ENCODE results near the gene DCAF5.
"Not testable (repeated sequence)": the region's sequence is repeated elsewhere in the genome, so short reads cannot be mapped to it uniquely, and the experiment has no call there.

The DCAF5 gene, protein sequence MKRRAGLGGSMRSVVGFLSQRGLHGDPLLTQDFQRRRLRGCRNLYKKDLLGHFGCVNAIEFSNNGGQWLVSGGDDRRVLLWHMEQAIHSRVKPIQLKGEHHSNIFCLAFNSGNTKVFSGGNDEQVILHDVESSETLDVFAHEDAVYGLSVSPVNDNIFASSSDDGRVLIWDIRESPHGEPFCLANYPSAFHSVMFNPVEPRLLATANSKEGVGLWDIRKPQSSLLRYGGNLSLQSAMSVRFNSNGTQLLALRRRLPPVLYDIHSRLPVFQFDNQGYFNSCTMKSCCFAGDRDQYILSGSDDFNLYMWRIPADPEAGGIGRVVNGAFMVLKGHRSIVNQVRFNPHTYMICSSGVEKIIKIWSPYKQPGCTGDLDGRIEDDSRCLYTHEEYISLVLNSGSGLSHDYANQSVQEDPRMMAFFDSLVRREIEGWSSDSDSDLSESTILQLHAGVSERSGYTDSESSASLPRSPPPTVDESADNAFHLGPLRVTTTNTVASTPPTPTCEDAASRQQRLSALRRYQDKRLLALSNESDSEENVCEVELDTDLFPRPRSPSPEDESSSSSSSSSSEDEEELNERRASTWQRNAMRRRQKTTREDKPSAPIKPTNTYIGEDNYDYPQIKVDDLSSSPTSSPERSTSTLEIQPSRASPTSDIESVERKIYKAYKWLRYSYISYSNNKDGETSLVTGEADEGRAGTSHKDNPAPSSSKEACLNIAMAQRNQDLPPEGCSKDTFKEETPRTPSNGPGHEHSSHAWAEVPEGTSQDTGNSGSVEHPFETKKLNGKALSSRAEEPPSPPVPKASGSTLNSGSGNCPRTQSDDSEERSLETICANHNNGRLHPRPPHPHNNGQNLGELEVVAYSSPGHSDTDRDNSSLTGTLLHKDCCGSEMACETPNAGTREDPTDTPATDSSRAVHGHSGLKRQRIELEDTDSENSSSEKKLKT

GRCh38 chr14:69152902-69153151 is at the start of gene DCAF5:
TSS of gene DCAF5 (minus strand) at chr14:69153119. CDS start at chr14:69152978, 141 bp downstream.
- H3K36me3 ChIP-seq (ENCODE audit: insufficient read depth, low read length): no peaks in the 10 kb centered on the region
- no peaks in the 10 kb centered on the region for H3K4me1 ChIP-seq (ENCODE audit: insufficient read depth, low read length)
- H3K9me3 ChIP-seq (ENCODE audit: control insufficient read depth, insufficient read depth, low read length): no peaks in the 10 kb centered on the region
- H3K9ac ChIP-seq (ENCODE audit: low read depth, low read length): peak within 1 kb of the TSS; percentile 76

DNA sequence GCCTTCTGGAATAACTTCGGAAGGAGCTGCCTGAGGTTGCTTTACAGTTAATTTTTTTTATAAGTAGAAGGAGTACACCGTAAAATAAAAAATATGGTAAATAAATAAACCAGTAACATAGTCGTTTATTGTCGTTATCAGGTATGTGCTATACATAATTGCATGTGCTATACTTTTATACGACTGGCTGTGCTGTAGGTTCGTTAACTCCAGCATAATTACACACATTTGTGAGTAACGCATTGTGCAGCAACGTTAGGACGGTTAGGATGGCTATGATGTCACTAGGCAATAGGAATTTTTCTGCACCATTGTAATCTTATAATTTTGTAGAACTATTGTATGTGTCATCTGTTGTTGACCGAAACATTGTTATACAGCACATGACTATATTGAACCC is 46.9 kb upstream of the DCAF5 start:
- Histone ChIP-seq H3K4me1 (ENCODE audit: insufficient read depth, low read length) (no peaks in the 10 kb centered on the region), H3K36me3 (ENCODE audit: insufficient read depth, low read length) (no peaks in the 10 kb centered on the region), H3K9ac (ENCODE audit: low read depth, low read length) (no peak overlapping the region), H3K9me3 (ENCODE audit: control insufficient read depth, insufficient read depth, low read length) (no peaks in the 10 kb centered on the region)

- H3K9ac ChIP-seq (ENCODE audit: low read depth, low read length): no peak overlapping the region
- H3K9me3 ChIP-seq (ENCODE audit: control insufficient read depth, insufficient read depth, low read length): no peaks in the 10 kb centered on the region
- no peaks in the 10 kb centered on the region for H3K36me3 ChIP-seq (ENCODE audit: insufficient read depth, low read length)
- H3K4me1 ChIP-seq (ENCODE audit: insufficient read depth, low read length): no peaks in the 10 kb centered on the region
Measured at GRCh38 chr14:69193721-69194120, 40.8 kb upstream of the DCAF5 start.

DNA sequence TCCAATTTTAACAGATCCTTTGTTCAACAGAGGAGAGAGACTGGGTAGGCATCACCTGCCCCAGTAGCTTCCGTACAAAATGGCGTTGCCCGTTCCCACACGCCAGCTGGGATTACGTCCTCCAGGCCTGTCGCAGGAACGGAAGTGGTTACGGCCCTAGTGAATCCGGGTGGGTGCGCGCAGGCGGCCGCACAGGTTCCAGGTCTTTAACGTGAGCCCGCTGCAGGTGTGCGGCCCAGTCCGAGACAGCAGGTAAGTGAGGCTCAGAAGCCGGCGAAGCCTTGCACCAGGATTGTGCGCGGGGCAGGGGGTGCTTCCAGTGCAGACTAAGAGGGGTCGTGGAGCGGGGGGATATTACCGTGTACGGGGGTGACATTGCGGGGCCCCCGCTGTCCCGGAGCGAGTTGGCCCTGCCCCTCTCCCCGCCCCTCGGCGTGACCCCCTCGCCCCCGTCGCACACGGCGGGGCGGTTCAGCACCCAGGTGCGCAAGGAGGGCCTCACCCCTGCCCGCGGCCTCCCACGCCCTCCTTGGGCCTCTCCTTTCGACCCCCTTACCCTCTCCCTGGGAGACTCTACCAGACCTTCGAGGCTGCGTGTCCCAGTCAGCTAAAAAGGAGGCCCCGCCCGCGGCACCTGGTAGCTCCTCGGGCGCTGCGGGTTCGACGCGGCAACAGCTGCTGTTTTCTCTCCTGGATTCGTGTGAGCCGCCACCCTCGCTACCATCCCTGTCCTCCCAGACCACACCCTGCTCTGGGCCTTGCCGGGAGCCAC is 38.6 kb upstream of the DCAF5 start, which contains the start of gene EXD2:
TSS of gene EXD2 (plus strand) at position 159 of the 772 bp plus-strand sequence. CDS start 17,973 bp downstream, outside the sequence.
- Histone ChIP-seq H3K4me1 (ENCODE audit: insufficient read depth, low read length) (no peaks in the 10 kb centered on the region), H3K36me3 (ENCODE audit: insufficient read depth, low read length) (no peaks in the 10 kb centered on the region), H3K9me3 (ENCODE audit: control insufficient read depth, insufficient read depth, low read length) (no peaks in the 10 kb centered on the region), H3K9ac (ENCODE audit: low read depth, low read length) (peak within 1 kb of the TSS; percentile 92)

DNA sequence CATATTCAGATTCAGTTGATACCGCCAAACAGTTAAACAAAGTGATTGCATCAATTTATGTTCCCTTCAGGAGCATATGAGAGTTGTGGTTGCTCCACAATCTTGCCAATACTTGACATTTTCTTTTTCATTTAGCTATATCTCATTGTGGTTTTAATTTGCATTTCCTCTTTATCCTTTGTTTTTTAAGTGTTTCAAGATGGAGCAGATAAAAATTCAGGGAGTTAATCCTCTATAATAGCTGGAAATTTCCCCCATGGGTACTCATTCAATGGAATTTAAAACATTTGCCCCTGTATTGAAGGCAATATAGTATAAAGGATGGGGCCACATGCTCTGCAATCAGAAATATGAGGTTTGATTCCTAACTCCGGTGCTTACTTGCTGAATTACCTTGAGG is 37.3 kb upstream of the DCAF5 start:
- no peaks in the 10 kb centered on the region for H3K36me3 ChIP-seq (ENCODE audit: insufficient read depth, low read length)
- H3K9ac ChIP-seq (ENCODE audit: low read depth, low read length): no peak overlapping the region
- H3K4me1 ChIP-seq (ENCODE audit: insufficient read depth, low read length): no peaks in the 10 kb centered on the region

GRCh38 chr14:69183735-69184134 is 30.8 kb upstream of the DCAF5 start:
- H3K9ac ChIP-seq (ENCODE audit: low read depth, low read length): no peak overlapping the region
- H3K36me3 ChIP-seq (ENCODE audit: insufficient read depth, low read length): no peaks in the 10 kb centered on the region
- no peaks in the 10 kb centered on the region for H3K9me3 ChIP-seq (ENCODE audit: control insufficient read depth, insufficient read depth, low read length)
- H3K4me1 ChIP-seq (ENCODE audit: insufficient read depth, low read length): peaks cover 16% of the 10 kb centered on the region

More for the DNA sequence above, 37.3 kb upstream of the DCAF5 start:
- no peaks in the 10 kb centered on the region for H3K9me3 ChIP-seq (ENCODE audit: control insufficient read depth, insufficient read depth, low read length)

GRCh38 chr14:69182580-69182979 is 29.7 kb upstream of the DCAF5 start:
- H3K9me3 ChIP-seq (ENCODE audit: control insufficient read depth, insufficient read depth, low read length); H3K36me3 ChIP-seq (ENCODE audit: insufficient read depth, low read length); H3K9ac ChIP-seq (ENCODE audit: low read depth, low read length): not testable (repeated sequence)
- peaks cover 16% of the 10 kb centered on the region for H3K4me1 ChIP-seq (ENCODE audit: insufficient read depth, low read length)

DNA sequence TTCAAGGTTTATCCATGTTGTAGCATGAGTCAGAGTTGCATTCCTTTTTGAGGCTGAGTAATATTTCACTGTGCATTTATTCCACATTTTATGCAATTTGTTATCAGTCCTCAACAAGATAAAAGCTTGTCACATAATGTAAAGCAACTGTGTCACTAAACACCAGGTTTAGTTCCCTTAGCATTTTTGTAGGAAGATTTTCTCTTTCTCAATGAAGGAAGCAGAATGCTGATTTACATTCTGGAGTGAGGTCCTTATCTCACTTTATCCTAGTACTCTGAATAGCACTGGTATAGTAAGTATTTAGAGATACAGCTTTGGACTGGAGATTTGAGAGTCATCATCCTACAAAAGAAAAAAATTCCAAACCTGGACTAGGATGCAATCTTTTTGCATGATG is 28.6 kb upstream of the DCAF5 start:
- no peaks in the 10 kb centered on the region for H3K36me3 ChIP-seq (ENCODE audit: insufficient read depth, low read length)
- H3K9me3 ChIP-seq (ENCODE audit: control insufficient read depth, insufficient read depth, low read length): no peaks in the 10 kb centered on the region

GRCh38 chr14:69175130-69175529 is 22.2 kb upstream of the DCAF5 start:
- H3K4me1 ChIP-seq (ENCODE audit: insufficient read depth, low read length): no peaks in the 10 kb centered on the region
- no peaks in the 10 kb centered on the region for H3K9me3 ChIP-seq (ENCODE audit: control insufficient read depth, insufficient read depth, low read length)
- H3K9ac ChIP-seq (ENCODE audit: low read depth, low read length): no peak overlapping the region
- H3K36me3 ChIP-seq (ENCODE audit: insufficient read depth, low read length): no peaks in the 10 kb centered on the region

More for the DNA sequence above, 28.6 kb upstream of the DCAF5 start:
- Histone ChIP-seq H3K4me1 (ENCODE audit: insufficient read depth, low read length) (peaks cover 16% of the 10 kb centered on the region), H3K9ac (ENCODE audit: low read depth, low read length) (no peak overlapping the region)

DNA sequence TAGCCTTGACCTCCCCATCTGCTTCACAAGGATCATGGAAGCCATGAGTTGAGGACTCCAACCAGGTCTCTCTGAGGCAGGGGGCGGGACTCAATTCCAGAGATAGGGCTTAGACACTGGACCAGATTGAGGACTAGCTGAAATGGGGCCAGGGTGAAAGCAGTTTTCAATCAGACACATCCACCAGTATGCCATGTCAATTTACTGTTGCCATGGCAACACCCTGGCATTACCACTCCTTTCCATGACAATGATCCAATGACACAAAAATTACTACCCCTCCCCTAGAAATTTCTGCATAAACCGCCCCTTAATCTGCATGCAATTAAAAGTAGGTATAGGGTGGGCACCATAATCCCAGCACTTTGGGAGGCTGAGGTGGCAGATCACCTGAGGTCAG is 18.6 kb upstream of the DCAF5 start:
- Histone ChIP-seq H3K36me3 (ENCODE audit: insufficient read depth, low read length) (no peaks in the 10 kb centered on the region), H3K9ac (ENCODE audit: low read depth, low read length) (no peak overlapping the region), H3K4me1 (ENCODE audit: insufficient read depth, low read length) (no peaks in the 10 kb centered on the region), H3K9me3 (ENCODE audit: control insufficient read depth, insufficient read depth, low read length) (no peaks in the 10 kb centered on the region)

DNA sequence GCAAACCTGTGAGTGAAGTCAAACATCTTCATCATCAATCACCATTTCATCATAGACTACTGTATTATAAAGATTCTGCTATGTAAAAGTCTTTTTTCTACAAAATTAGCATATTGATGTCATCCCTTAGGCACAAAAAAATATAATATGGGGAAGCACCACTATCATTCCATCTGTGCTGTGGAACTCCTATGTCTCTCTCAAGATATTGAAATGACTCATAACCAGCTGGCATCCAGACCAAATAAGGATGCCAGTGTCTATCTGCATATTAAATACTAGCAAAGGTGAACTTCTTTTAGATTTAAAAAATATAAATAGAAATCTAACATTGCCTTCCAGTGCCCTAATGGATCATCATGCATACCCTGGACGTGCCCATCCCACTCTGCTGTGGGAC is 17.9 kb upstream of the DCAF5 start:
- Histone ChIP-seq H3K4me1 (ENCODE audit: insufficient read depth, low read length) (no peaks in the 10 kb centered on the region), H3K9ac (ENCODE audit: low read depth, low read length) (no peak overlapping the region), H3K9me3 (ENCODE audit: control insufficient read depth, insufficient read depth, low read length) (no peaks in the 10 kb centered on the region), H3K36me3 (ENCODE audit: insufficient read depth, low read length) (no peaks in the 10 kb centered on the region)

DNA sequence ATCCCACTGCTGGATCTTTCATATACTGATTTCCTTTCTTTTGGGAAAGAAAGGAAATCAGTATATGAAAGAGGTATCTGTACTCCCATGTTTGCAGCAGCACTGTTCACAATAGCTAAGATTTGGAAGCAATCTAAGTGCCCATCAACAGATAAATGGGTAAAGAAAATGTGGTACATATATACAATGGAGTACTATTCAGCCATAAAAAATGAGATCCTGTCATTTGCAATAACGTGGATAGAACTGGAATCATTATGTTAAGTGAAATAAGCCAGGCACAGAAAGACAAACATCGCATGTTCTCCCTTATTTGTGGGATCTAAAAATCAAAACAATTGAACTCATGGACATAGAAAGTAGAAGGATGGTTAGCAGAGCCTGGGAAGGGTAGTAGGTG is 12.9 kb upstream of the DCAF5 start:
- not testable (repeated sequence) for H3K9me3 ChIP-seq (ENCODE audit: control insufficient read depth, insufficient read depth, low read length); H3K36me3 ChIP-seq (ENCODE audit: insufficient read depth, low read length)

GRCh38 chr14:69161590-69161989 is 8.7 kb upstream of the DCAF5 start:
- no peak overlapping the region for H3K9ac ChIP-seq (ENCODE audit: low read depth, low read length)

More for the DNA sequence above, 12.9 kb upstream of the DCAF5 start:
- H3K9ac ChIP-seq (ENCODE audit: low read depth, low read length); H3K4me1 ChIP-seq (ENCODE audit: insufficient read depth, low read length): not testable (repeated sequence)

GRCh38 chr14:69156224-69156623 is 3.3 kb upstream of the DCAF5 start:
- Histone ChIP-seq H3K36me3 (ENCODE audit: insufficient read depth, low read length) (no peaks in the 10 kb centered on the region), H3K9me3 (ENCODE audit: control insufficient read depth, insufficient read depth, low read length) (no peaks in the 10 kb centered on the region), H3K4me1 (ENCODE audit: insufficient read depth, low read length) (no peaks in the 10 kb centered on the region), H3K9ac (ENCODE audit: low read depth, low read length) (no peak overlapping the region)

More at GRCh38 chr14:69161590-69161989, 8.7 kb upstream of the DCAF5 start:
- Histone ChIP-seq H3K9me3 (ENCODE audit: control insufficient read depth, insufficient read depth, low read length) (no peaks in the 10 kb centered on the region; the same call in 1 of the 2 replicates), H3K36me3 (ENCODE audit: insufficient read depth, low read length) (no peaks in the 10 kb centered on the region), H3K4me1 (ENCODE audit: insufficient read depth, low read length) (no peaks in the 10 kb centered on the region)
